Measurements from ENCODE around the gene EVPLL.
"Not testable (repeated sequence)": the region's sequence is repeated elsewhere in the genome, so short reads cannot be mapped to it uniquely, and the experiment has no call there.

EVPLL gene

GRCh38 chr17:18377437-18378204 is at the start of gene EVPLL:
TSS of gene EVPLL (plus strand) at chr17:18377778. CDS start at chr17:18380938, 3,160 bp downstream.
- no peak for DNase-seq

GRCh38 chr17:18328643-18329204 is 48.9 kb upstream of the EVPLL start:
- no peak for DNase-seq

GRCh38 chr17:18331879-18332278 is 45.7 kb upstream of the EVPLL start:
- no peak for DNase-seq

GRCh38 chr17:18332909-18333489 is 44.6 kb upstream of the EVPLL start:
- DNase-seq = no peak

- not testable (repeated sequence) for DNase-seq
Observed at GRCh38 chr17:18338158-18338557, 39.4 kb upstream of the EVPLL start.

- no peak for DNase-seq
Observed at GRCh38 chr17:18339933-18340332, 37.6 kb upstream of the EVPLL start.

GRCh38 chr17:18344021-18344420 is 33.6 kb upstream of the EVPLL start:
- no peak for DNase-seq

- DNase-seq = no peak
Observed at GRCh38 chr17:18353541-18353940, 24.0 kb upstream of the EVPLL start.

- no peak for DNase-seq
Observed at GRCh38 chr17:18356624-18357023, 21.0 kb upstream of the EVPLL start.

- DNase-seq = no peak
Observed at GRCh38 chr17:18360518-18360917, 17.1 kb upstream of the EVPLL start.

GRCh38 chr17:18361837-18362697 is 15.5 kb upstream of the EVPLL start:
- no peak for DNase-seq

GRCh38 chr17:18362698-18363100 is 14.9 kb upstream of the EVPLL start:
- peak; percentile 62 for DNase-seq

GRCh38 chr17:18363101-18364049 is 14.2 kb upstream of the EVPLL start, which contains the start of gene SHMT1:
TSS of gene SHMT1 (minus strand) at chr17:18363550. CDS start at chr17:18355981, 7,569 bp downstream.
- DNase-seq = peak; percentile 95

GRCh38 chr17:18364166-18364565 is 13.4 kb upstream of the EVPLL start:
- DNase-seq = no peak

- DNase-seq = no peak
Observed at GRCh38 chr17:18368946-18369345, 8.6 kb upstream of the EVPLL start.

GRCh38 chr17:18370761-18371160 is 6.8 kb upstream of the EVPLL start:
- no peak for DNase-seq

GRCh38 chr17:18371455-18371854 is 6.1 kb upstream of the EVPLL start:
- DNase-seq = no peak

GRCh38 chr17:18373181-18373580 is 4.4 kb upstream of the EVPLL start:
- not testable (repeated sequence) for DNase-seq

GRCh38 chr17:18374216-18374615 is 3.4 kb upstream of the EVPLL start:
- DNase-seq = no peak

GRCh38 chr17:18378205-18378505 is 577 bp downstream of the EVPLL start:
- no peak for DNase-seq

- not testable (repeated sequence) for DNase-seq
Observed at GRCh38 chr17:18378614-18379013, 1.0 kb downstream of the EVPLL start.

All from activated CD8-positive, alpha-beta memory T cell treated with anti-CD3 and anti-CD28 coated beads, Interleukin-2, amount 50 U/mL, for 48 hours (primary cell).